Islet precursor cell (in vitro differentiated cells): ENCODE results near the gene IVL.

Source experiments
- DNase-seq: peaks from one replicate; pipeline ENCODE4 v3.0.0-alpha.2; 2018

The IVL gene, protein sequence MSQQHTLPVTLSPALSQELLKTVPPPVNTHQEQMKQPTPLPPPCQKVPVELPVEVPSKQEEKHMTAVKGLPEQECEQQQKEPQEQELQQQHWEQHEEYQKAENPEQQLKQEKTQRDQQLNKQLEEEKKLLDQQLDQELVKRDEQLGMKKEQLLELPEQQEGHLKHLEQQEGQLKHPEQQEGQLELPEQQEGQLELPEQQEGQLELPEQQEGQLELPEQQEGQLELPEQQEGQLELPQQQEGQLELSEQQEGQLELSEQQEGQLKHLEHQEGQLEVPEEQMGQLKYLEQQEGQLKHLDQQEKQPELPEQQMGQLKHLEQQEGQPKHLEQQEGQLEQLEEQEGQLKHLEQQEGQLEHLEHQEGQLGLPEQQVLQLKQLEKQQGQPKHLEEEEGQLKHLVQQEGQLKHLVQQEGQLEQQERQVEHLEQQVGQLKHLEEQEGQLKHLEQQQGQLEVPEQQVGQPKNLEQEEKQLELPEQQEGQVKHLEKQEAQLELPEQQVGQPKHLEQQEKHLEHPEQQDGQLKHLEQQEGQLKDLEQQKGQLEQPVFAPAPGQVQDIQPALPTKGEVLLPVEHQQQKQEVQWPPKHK

DNA sequence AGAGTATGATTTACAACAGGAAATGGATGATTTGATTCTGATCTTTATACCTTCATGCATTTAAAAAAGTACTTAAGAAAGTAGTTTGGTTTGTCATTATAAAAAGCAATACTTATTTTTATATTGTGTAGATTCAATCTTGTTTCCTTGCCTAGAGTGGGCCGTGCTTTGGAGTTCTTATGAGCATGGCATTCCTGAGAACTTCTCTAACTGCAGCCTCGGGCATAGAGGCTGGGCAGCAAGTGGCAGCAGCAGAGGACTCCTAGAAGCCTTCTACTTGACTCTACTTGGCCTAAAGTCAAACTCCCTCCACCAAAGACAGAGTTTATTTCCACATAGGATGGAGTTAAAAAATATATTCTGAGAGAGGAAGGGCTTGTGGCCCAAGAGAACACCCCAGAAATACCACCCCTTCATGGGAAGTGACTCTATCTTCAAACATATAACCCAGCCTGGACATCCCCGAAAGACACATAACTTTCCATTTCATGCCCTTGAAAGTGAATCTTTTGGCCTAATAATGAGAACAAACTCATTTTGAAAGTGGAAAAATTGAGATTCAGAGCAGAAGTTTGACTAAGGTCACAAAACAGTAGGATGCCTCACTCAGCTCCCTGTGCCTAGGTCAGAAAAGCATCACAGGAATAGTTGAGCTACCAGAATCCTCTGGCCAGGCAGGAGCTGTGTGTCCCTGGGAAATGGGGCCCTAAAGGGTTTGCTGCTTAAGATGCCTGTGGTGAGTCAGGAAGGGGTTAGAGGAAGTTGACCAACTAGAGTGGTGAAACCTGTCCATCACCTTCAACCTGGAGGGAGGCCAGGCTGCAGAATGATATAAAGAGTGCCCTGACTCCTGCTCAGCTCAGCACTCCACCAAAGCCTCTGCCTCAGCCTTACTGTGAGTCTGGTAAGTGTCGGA lies at the start of gene IVL:
IVL (plus strand) TSS at position 861 of the 916 bp plus-strand sequence. CDS start 1,252 bp downstream, outside the sequence.
- DNase-seq: no peak

DNA sequence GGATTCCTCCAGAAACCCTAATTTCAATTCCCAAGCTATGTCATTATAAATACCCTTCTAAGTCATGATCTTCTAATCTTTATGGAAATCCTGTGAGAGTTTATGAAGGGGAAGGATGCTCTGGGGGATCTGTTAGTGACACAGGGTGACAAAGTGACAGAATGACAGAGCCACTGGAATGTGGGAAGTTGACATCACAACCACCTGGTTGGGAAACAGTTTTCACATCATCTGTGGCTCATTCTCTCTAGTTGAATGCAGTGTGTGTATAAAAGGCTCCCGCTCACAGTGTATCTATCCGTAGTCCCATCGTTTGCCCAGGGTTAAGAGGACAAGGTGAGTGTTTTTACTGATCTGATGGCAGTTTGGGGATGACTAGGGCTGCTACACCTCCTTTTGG lies 48.6 kb upstream of the IVL start, which contains the start of gene LCE7A:
LCE7A (plus strand) TSS at position 301 of the 400 bp plus-strand sequence. CDS start 702 bp downstream, outside the sequence.
- no peak for DNase-seq

DNA sequence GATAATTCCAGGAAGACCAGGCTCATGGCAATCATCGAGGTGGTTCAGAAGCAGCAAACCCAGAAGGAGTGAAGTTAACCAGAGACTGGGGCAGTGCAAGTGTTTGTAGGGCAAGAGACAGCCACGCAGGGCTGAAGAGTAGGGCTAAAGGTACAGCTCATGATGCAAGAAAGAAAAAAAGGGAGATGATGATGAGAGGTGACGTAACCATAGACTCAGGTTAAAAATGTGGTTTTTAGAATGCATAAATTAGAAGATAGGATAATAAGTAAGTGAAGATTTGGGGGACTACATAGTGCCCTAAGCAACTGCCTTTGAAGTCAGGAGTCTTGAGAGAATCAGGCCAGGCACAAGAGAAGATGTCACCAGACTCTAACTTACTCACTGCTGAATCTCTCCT lies 48.2 kb upstream of the IVL start:
- DNase-seq: no peak

DNA sequence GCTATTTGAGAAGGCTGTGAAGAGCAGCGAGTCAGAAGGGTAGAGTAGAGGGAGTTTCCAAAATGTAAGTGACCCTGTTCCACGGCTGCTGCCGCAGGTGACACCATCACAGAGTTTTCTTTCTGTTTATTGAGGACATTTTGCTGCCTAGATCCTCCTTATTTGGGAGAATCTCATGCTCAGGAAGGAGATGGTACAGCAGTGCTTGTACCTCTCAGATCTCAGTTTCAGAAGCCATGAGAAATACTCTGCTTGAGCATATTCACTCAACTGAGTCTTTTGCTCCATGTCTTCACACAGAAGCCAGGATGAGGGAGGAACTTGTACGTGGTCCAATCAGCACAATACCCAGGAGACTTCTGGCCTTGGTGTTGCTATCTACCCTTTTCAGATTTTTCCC lies 47.0 kb upstream of the IVL start:
- DNase-seq: no peak

DNA sequence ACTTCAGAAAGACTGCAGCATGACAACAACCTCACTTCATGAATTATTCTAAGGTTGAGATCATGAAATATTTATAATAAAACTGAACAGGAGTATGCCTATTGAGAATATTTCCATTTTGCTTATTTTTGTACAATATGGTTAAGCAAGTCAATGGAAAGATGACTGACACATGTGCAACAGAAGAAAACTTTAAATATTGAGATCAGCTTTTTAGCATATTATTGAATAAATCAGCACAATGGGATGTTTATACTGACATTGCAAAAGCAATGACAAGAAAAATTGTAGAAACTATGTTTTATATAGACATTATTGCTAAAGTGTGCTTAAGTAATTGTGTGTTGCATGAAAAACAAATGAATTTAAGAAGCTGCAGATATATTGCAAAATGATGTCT lies 43.9 kb upstream of the IVL start:
- no peak for DNase-seq

DNA sequence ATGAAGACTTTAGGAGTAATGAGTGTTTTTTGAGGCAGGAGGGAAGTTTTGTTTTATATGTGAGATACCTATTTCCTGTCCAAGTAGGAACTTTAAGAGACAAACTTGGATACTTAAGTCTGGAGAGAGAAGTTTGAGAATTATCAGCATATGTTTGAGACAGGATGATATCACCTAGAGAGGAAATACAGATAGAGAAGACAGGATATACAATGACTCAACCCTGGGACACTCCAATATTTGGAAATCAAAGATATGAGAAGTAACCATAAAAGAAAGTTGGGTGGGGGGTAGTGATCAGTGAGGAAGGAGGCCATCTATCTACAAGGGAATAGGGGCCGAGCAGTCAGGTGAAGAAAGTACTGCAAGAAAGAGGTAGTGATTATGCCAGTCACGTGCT lies 42.0 kb upstream of the IVL start:
- no peak for DNase-seq

DNA sequence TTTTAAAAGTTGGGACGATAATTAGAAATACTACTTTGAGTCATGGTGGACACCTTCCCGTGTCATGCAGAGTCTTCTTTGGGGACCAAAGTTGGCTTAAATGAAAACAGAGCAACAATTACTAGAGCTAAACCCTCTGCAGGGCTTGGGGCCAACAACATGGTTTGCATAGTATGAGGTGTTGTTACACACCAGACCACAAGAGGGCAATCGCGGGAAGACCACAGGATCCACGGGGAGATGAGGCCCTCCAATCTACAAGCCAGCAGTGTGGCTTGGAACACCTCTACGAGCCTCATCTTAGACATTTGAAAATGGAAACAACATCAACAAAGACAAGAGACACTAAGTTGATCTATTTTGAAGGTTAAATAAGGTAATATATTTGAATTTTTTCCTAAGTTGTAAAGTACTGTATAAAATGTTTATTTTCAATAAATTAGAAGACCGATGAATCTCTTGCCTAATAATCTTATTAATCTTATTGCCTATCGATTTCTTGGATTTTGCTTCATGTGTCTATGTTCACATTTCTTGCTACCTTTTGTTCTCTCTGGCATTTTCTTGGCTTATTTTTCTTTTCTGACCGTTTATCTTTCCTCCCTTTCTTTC lies 38.4 kb upstream of the IVL start:
- DNase-seq: peak; percentile 67

DNA sequence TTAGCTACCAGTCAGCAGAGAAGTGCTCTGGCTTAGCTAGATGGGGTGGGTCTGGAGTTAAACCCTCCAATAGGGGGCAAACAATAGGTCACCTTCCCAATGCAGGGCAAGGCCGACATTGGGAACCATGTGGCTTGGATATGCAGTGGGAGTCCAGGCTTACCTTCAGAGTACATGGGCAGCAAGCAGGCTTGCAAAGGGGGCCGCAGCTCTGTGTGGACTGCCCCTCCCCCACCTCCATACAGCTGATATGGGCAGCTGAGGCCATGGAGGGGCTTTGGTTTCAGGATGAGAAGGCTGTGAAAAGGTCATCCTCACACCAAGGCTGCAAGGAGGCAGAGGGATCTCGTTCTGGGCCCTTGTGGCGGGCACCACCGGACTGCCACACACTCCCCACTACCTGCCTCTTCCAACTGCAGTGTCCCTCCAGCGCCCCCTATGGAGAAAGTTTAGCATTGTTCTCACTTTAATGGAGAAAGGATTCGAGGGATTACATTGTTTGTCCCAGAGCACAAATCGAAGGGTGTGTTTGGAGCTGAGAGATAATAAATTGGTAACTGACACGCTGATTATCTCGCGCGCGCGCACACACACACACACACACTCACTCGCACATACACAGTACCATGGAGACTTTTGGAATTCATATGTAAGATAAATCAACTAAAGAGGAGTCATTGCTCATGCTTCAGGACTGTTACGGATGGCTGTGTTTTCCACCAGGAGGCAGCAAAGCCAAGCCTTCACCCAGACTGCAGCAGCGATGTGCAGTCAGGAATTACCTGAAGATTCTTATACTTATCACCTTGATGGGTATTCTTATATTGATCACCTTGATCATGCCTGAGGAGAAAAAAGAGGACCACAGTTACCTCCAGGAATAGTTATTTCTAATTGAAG lies 37.3 kb upstream of the IVL start:
- DNase-seq: no peak

DNA sequence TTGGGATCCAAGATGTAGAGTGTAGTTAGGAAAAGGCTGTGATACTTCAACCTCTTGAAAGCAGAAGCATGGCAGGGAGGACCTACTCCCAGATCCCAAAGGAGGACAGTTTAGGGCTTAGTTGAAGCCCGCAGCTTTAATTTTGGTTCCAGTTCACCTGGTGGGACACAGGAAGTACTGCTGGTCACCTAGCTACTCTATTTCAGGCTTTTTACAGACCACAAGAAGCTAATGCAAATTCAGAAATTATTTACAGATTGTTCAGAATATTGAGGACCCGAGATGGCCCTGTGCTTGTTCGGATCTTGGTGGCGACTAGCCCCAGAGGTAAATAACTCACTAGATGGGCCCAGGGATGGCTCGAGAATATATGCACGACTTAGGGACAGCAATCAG lies 36.6 kb upstream of the IVL start:
- no peak for DNase-seq

DNA sequence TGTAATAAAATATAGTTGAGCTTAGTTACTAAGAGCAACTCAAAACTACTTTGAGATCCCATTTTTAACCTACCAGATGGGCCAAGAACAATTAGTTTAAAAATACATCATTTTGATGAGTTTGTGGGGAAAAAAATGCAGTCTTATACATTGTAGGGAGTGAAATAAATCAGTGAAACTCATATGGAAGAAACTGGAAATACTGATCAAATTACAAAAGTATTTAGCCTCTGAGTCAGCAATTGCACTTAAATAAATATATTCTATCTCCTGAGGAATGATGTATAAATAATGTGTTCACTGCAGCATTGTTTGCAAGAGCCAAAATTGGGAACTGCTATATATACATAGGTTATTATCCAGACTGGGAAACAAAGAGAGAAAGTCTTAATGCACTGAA lies 34.9 kb upstream of the IVL start:
- DNase-seq: no peak

DNA sequence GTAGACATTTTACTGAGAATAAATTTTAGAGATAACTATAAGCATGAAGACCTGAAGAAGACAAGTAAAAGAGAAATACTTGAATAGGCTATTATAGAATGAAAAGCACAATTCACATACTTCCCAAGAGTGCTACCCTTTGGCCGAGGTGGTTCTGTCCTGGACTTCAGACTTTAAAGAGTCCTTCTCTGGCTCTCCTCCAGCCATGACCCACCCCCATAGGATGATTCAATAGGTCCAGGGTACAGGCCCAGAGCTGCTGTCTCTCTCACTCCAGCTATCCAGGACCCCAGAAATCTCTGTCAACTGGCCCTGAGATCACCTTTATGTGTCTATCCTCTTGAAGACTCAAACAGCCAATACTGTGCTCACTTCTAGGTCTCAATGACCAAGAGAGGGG lies 31.5 kb upstream of the IVL start:
- DNase-seq: no peak

DNA sequence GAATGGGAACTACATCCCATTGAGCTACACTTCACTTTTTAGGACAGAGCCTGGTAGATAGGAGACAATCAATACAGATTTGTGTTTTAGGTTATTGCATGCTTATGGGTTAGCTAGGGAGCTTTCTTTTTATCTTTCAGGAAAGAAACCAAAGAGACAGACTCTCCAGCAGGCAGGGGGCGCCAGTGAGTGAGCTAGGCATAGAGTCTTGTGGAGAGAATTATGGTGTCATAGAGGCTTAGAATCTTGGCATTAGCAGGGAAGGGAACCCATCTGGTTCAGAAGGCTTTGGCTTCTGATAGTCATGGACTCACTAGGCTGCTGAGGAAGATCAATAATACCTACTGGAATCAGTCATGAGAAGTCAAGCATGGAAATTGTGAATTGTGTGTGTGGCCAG lies 30.3 kb upstream of the IVL start, which contains the start of gene SMCP:
SMCP (plus strand) TSS at position 281 of the 400 bp plus-strand sequence. CDS start 6,101 bp downstream, outside the sequence.
- no peak for DNase-seq

DNA sequence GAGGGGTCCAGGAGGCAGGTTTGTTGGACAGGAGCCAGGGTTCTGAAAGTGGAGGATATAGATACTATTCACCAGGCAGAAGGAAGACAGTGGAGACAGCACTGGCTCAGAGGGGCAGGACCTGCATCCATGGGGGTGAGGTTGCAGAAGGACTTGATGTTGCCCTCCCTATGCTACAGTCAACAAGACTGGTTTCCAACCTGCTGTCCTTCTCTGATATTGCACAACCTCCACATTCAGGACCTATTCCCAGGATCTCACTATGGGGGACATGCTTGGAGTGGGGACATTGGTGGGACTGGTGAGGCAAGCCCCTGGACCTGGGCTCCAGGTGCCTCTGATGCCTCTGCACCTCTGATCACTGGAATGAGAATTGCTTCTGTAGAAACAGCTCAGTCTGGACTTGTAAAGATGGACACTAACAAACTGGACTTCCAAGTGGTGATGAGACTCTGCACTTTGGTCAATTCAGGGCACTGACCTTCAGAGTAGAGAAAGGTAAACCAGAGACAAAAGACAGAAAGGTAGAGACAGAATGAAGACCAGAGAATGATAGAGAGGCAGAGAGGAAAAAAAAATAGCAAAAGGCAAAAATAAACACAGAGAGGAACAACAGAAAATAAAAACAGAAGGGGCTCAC lies 28.7 kb upstream of the IVL start:
- no peak for DNase-seq

DNA sequence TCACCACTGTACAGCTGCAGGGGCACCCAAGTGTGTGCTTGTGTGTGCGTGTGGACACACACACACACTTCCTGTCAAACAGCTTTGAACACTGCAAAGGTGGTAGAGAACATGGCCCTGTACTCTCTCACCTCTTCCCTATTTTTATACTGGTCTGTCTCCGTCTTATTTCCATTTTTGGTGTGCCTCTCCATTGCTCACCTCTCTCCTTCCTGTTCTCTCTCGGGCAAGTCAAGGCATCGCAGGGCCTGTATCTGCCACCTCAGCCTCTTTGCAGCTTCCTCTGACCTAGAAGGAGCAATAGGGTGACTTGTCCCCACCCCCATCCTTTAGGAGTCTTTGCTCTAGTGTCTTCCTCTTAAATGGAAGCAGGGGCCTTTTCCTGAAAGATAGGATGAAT lies 28.0 kb upstream of the IVL start:
- DNase-seq: no peak

DNA sequence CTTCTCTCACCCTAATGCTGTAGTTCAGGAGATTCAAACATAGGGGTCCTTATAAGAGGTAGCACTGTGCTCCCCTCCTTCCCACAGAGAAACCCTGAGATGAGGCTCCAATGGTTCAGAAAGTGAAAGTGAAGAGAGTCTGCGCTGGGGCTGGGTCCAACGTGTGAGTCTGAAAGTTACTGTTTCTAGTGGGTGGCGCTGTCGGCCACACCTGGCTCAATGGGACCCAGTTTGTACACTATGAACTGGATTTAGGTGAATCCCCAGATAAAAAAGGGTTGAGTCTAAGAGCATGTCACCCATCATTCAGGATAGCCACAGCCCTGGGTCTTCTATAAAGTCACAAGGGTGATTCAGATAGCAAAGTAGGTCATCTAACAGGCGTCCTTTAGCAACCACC lies 27.4 kb upstream of the IVL start:
- no peak for DNase-seq

DNA sequence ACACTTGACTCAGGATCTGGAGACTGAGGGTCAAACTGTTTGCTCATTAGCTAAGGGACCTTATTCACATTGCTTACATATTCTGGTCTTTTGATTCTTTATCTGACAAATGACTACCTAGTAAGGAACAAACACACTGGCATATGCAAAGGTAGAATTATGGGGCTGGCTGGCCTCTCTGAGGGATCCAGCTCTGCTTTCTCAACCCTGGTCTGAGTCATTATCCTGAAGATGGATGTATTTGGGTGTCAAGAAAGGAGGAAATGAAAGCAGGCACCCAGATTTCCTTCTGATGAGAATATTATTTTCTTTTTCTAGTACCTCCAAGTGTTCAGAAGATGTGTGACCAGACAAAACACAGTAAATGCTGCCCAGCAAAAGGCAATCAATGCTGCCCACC lies 24.3 kb upstream of the IVL start:
- DNase-seq: no peak

DNA sequence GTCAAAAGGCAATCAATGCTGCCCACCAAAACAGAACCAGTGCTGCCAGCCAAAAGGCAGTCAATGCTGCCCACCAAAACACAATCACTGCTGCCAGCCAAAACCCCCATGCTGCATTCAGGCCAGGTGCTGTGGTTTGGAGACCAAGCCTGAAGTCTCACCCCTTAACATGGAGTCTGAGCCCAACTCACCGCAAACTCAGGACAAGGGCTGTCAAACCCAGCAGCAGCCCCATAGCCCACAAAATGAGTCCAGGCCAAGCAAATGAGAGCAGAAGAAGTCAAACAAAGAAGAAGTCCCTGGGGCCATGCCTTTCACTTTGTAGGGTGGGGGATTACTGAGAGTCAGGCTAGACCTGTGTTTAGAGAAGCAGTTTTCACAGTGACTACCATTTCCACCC lies 23.8 kb upstream of the IVL start:
- no peak for DNase-seq

DNA sequence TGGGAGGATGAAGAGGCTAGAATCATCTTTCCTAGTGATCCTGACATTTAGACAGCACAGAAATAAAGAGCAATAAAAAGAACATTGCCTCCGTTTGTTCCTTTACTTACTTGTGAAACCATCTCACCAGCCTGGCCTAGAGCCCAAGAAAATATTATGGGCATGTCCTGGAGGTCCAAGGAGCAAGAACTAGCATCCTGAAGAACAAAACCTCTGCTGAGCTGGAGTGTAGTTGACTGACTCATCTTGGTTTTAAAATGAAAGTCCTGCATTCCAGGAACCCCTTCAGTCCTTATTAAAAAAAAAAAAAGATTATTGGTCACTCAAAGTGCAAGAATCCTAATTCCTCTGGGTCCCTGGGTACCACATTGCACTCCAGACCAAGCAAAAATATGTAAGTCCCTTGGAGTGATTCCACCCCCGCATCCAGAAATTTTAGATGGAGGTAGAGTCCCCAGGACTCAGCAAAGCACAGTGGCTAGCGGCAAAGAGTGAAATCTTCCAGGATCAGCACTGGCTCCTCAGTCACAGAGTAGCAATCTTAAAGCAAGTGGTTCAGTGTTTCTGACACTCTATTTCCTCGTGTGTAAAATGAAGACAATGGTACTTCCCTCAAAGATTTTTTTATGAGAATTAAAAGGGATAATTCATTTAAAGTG lies 23.3 kb upstream of the IVL start:
- no peak for DNase-seq

DNA sequence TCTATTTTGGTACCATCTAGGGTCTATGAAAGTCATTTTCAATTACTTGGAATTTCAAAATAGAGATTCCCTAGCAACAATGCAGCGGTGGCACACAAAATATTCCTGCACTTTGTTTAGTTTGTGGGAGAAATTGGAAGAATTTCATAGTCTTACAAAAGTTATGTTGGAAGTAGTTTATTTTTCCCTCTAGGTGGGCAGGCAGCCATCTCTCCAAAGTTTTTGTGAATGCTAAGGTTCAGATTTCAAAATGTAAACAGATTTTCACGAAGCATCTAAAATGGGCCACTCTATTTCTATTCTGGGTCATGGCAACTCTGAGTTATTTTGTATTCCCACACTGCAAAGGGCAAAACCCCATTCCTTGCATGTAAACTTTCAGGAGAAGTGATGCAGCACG lies 22.3 kb upstream of the IVL start:
- no peak for DNase-seq

DNA sequence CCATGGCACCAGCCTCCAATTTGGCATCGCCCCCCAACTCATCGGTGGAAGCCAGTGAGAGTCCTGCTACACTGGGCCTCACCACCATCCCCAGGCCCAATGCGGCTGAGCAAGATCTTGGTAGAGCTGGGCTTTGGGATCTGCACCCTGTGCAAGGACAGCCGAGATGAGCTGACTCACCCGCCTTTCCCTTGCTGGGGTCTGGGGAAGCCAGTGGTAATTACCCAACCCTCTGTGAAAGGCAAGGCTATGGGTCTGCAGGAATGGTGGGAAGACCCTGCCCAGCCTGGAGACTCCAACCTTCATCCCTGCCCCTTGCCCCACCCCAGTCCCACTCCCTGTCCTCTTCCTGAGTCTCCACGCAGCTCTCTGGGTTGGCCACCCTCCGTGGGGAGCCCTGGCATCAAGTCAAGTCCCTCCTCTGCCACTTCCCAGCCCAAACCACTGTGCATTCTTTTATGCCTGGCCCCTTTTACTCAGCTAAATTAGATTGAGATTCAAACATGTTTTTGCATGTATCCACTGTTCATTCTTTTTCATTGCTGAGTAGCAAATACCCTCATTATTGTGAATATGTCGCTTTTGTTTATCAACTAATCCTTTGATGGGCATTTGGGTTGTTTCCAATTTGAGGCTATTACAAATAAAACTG lies 21.5 kb upstream of the IVL start:
- DNase-seq: no peak
